HEK293 (cell line): Measurements from ENCODE around the gene NKAP.

Source experiments
- CTCF ChIP-seq: fragments of 450-650 bp; formaldehyde crosslinking; IDR thresholded peaks from 2 replicates; pipeline ENCODE4 v1.5.1; 2016; ENCODE audit warnings: missing biosample characterization, missing genetic modification characterization
- EGR2 ChIP-seq: fragments of 450-650 bp; formaldehyde crosslinking; IDR thresholded peaks from 2 replicates; pipeline ENCODE4 v1.5.1; 2016; ENCODE audit warnings: low read depth, missing biosample characterization, missing genetic modification characterization
- KLF9 ChIP-seq: fragments of 450-650 bp; formaldehyde crosslinking; IDR thresholded peaks from 2 replicates; pipeline ENCODE4 v1.5.1; 2016; ENCODE audit warnings: missing biosample characterization, missing genetic modification characterization, low read depth
- PRDM10 ChIP-seq: fragments of 450-650 bp; formaldehyde crosslinking; IDR thresholded peaks from 2 replicates; pipeline ENCODE4 v1.5.1; 2016; ENCODE audit warnings: missing biosample characterization, missing genetic modification characterization
- TCF7L2 ChIP-seq: IDR thresholded peaks from 2 replicates; pipeline ENCODE4 v1.6.1; 2011; ENCODE audit warnings: low read depth, mild to moderate bottlenecking, inconsistent platforms, low read length, moderate library complexity, borderline replicate concordance
- TSHZ1 ChIP-seq: fragments of 450-650 bp; formaldehyde crosslinking; IDR thresholded peaks from 2 replicates; pipeline ENCODE4 v1.5.1; 2016; ENCODE audit warnings: missing biosample characterization, missing genetic modification characterization, borderline replicate concordance
- ZEB2 ChIP-seq: fragments of 450-650 bp; formaldehyde crosslinking; IDR thresholded peaks from 2 replicates; pipeline ENCODE4 v1.5.1; 2016; ENCODE audit warnings: missing biosample characterization, missing genetic modification characterization
- ZNF10 ChIP-seq: fragments of 450-650 bp; formaldehyde crosslinking; IDR thresholded peaks from 2 replicates; pipeline ENCODE4 v1.5.1; 2017; ENCODE audit warnings: missing biosample characterization, missing genetic modification characterization
- ZNF132 ChIP-seq: fragments of 450-650 bp; formaldehyde crosslinking; IDR thresholded peaks from 2 replicates; pipeline ENCODE4 v1.5.1; 2017; ENCODE audit warnings: missing biosample characterization, missing genetic modification characterization, borderline replicate concordance
- ZNF140 ChIP-seq: fragments of 450-650 bp; formaldehyde crosslinking; IDR thresholded peaks from 2 replicates; pipeline ENCODE4 v1.5.1; 2016; ENCODE audit warnings: missing biosample characterization, missing genetic modification characterization
- ZNF157 ChIP-seq: fragments of 450-650 bp; formaldehyde crosslinking; IDR thresholded peaks from 2 replicates; pipeline ENCODE4 v1.5.1; 2016; ENCODE audit warnings: missing biosample characterization, missing genetic modification characterization
- ZNF174 ChIP-seq: fragments of 450-650 bp; formaldehyde crosslinking; IDR thresholded peaks from 2 replicates; pipeline ENCODE4 v1.5.0; 2017; ENCODE audit warnings: missing biosample characterization, mild to moderate bottlenecking, missing genetic modification characterization
- ZNF175 ChIP-seq: fragments of 450-650 bp; formaldehyde crosslinking; IDR thresholded peaks from 2 replicates; pipeline ENCODE4 v1.5.1; 2016; ENCODE audit warnings: missing biosample characterization, missing genetic modification characterization
- ZNF184 ChIP-seq: fragments of 450-650 bp; IDR thresholded peaks from 2 replicates; pipeline ENCODE4 v1.5.1; 2018; ENCODE audit warnings: missing biosample characterization, mild to moderate bottlenecking, missing genetic modification characterization
- ZNF473 ChIP-seq: fragments of 450-650 bp; formaldehyde crosslinking; IDR thresholded peaks from 2 replicates; pipeline ENCODE4 v1.5.1; 2017; ENCODE audit warnings: missing biosample characterization, missing genetic modification characterization
- ZNF529 ChIP-seq: fragments of 450-650 bp; formaldehyde crosslinking; IDR thresholded peaks from 2 replicates; pipeline ENCODE4 v1.5.1; 2017; ENCODE audit warnings: missing genetic modification characterization, missing biosample characterization; ENCODE audit not compliant: insufficient replicate concordance
- ZNF610 ChIP-seq: fragments of 450-650 bp; formaldehyde crosslinking; IDR thresholded peaks from 2 replicates; pipeline ENCODE4 v1.5.1; 2016; ENCODE audit warnings: missing biosample characterization, missing genetic modification characterization, borderline replicate concordance
- ZNF791 ChIP-seq: fragments of 450-650 bp; formaldehyde crosslinking; IDR thresholded peaks from 2 replicates; pipeline ENCODE4 v1.5.1; 2016; ENCODE audit warnings: missing biosample characterization, missing genetic modification characterization
- ZNF792 ChIP-seq: fragments of 450-650 bp; formaldehyde crosslinking; IDR thresholded peaks from 2 replicates; pipeline ENCODE4 v1.5.1; 2016; ENCODE audit warnings: missing biosample characterization, missing genetic modification characterization
- TF ChIP-seq, protein P1 (sequence below): fragments of 450-650 bp; formaldehyde crosslinking; IDR thresholded peaks from 2 replicates; pipeline ENCODE4 v1.5.1; 2016; ENCODE audit warnings: missing biosample characterization, missing genetic modification characterization, borderline replicate concordance
- TF ChIP-seq, protein P2 (sequence below): fragments of 450-650 bp; formaldehyde crosslinking; IDR thresholded peaks from 2 replicates; pipeline ENCODE4 v1.5.1; 2016; ENCODE audit warnings: missing biosample characterization, missing genetic modification characterization

Gene NKAP

GRCh38 chrX:119887721-119888425 is 55.7 kb downstream of the NKAP start (continued):
- TF ChIP-seq TSHZ1 = no peak
- TF ChIP-seq TCF7L2 = no peak
- peak; percentile 82 for TF ChIP-seq CTCF (tag by site-specific recombination)
- TF ChIP-seq ZNF791 = no peak
- no peak for TF ChIP-seq ZNF529 (tag by site-specific recombination)
- TF ChIP-seq ZNF792 = no peak
- TF ChIP-seq ZNF157 (tag by site-specific recombination) = no peak
- no peak for TF ChIP-seq ZNF175 (tag by site-specific recombination)
- TF ChIP-seq ZNF610 (tag by site-specific recombination) = peak; percentile 26; the same call in 1 of the 2 replicates
- TF ChIP-seq ZNF132 (tag by site-specific recombination) = no peak
- TF ChIP-seq, protein P1, sequence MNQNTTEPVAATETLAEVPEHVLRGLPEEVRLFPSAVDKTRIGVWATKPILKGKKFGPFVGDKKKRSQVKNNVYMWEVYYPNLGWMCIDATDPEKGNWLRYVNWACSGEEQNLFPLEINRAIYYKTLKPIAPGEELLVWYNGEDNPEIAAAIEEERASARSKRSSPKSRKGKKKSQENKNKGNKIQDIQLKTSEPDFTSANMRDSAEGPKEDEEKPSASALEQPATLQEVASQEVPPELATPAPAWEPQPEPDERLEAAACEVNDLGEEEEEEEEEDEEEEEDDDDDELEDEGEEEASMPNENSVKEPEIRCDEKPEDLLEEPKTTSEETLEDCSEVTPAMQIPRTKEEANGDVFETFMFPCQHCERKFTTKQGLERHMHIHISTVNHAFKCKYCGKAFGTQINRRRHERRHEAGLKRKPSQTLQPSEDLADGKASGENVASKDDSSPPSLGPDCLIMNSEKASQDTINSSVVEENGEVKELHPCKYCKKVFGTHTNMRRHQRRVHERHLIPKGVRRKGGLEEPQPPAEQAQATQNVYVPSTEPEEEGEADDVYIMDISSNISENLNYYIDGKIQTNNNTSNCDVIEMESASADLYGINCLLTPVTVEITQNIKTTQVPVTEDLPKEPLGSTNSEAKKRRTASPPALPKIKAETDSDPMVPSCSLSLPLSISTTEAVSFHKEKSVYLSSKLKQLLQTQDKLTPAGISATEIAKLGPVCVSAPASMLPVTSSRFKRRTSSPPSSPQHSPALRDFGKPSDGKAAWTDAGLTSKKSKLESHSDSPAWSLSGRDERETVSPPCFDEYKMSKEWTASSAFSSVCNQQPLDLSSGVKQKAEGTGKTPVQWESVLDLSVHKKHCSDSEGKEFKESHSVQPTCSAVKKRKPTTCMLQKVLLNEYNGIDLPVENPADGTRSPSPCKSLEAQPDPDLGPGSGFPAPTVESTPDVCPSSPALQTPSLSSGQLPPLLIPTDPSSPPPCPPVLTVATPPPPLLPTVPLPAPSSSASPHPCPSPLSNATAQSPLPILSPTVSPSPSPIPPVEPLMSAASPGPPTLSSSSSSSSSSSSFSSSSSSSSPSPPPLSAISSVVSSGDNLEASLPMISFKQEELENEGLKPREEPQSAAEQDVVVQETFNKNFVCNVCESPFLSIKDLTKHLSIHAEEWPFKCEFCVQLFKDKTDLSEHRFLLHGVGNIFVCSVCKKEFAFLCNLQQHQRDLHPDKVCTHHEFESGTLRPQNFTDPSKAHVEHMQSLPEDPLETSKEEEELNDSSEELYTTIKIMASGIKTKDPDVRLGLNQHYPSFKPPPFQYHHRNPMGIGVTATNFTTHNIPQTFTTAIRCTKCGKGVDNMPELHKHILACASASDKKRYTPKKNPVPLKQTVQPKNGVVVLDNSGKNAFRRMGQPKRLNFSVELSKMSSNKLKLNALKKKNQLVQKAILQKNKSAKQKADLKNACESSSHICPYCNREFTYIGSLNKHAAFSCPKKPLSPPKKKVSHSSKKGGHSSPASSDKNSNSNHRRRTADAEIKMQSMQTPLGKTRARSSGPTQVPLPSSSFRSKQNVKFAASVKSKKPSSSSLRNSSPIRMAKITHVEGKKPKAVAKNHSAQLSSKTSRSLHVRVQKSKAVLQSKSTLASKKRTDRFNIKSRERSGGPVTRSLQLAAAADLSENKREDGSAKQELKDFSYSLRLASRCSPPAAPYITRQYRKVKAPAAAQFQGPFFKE (tag by site-specific recombination) = no peak
- no peak for TF ChIP-seq ZNF184 (tag by site-specific recombination)
- TF ChIP-seq KLF9 (tag by site-specific recombination) = peak; percentile 86
- TF ChIP-seq ZNF10 (tag by site-specific recombination) = no peak
- 0 out of 2 replicates have a peak, but pooled peaks have one; percentile 29 for TF ChIP-seq ZEB2 (tag by site-specific recombination)
- peak; percentile 79 for TF ChIP-seq PRDM10 (tag by site-specific recombination)
- TF ChIP-seq EGR2 (tag by site-specific recombination) = peak; percentile 66; the same call in 1 of the 2 replicates
- no peak for TF ChIP-seq ZNF140 (tag by site-specific recombination)
- TF ChIP-seq ZNF473 (tag by site-specific recombination) = no peak
- TF ChIP-seq ZNF174 (tag by site-specific recombination) = no peak
- TF ChIP-seq, protein P2, sequence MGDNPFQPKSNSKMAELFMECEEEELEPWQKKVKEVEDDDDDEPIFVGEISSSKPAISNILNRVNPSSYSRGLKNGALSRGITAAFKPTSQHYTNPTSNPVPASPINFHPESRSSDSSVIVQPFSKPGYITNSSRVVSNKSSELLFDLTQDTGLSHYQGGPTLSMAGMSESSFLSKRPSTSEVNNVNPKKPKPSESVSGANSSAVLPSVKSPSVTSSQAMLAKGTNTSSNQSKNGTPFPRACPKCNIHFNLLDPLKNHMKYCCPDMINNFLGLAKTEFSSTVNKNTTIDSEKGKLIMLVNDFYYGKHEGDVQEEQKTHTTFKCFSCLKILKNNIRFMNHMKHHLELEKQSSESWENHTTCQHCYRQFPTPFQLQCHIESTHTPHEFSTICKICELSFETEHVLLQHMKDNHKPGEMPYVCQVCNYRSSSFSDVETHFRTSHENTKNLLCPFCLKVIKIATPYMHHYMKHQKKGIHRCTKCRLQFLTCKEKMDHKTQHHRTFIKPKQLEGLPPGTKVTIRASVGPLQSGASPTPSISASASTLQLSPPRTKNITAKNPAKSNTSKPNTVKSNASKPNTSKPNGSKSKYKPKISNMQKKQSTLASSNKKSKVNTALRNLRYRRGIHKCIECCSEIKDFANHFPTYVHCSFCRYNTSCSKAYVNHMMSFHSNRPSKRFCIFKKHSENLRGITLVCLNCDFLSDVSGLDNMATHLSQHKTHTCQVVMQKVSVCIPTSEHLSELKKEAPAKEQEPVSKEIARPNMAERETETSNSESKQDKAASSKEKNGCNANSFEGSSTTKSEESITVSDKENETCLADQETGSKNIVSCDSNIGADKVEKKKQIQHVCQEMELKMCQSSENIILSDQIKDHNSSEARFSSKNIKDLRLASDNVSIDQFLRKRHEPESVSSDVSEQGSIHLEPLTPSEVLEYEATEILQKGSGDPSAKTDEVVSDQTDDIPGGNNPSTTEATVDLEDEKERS (tag by site-specific recombination) = no peak
